ENCODE data around the gene RNF220.

Gene RNF220

DNA sequence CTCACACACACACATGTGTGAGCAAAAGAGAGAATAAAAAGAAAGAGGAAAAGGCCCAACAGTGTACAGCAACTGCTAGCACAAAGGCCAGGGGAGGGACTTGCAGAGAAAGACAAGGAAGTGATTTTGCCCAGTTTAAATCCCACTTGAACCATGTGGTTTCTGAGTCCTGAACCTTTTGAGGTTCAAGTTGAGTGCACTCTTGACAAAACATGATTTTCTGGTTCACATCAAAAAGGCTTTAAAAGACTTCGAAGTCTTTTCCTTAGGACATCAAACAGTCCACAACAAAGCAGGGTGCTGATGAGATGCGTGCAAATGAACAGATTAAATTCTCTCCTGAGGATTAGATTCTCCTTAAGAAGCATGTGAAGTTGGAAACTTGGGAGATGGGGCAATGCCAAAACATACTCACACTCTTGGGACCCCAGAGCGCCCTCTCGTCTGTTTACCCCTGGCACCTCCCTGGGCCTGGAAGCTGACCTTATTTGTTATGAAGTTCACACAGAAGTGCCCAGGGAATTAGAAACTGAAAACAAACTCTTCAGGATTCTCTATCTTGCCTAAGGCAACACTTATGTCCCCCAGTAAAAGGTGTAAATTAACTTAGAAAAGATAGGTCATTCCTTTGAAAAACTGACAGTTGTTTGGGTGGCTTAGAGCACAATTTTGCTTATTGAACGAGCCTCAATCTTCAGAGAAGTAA lies 31.5 kb downstream of the RNF220 start:
- DNase-seq (ENCODE audit: low read depth): no peak

DNA sequence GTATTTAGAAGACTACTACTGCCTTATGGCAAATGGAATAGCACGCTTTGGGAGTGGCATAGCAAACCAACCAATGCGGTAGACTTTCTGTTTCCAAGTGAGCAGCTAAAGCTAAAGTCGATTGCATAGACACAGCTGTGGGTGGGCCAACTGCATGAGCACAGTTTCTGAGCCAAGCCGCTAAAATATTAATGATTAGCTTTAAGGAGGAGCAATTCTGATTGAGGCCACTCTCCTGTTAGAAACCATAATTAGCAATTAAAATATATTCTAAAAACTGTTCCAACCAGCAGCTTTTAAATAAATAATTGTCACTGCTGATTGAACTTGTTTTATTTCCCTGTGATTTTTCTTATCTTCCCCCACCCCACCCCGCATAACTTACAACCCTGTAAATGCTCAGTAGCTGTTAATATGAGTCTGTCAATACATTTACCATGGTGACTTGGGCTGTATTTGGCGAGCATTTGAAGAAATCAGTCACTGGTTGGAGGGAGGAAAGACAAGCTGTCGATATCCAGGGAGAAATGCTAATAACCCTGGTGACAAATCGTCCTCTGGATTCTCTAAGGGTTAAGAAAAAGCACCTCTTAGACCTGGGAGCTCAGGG lies 32.2 kb downstream of the RNF220 start:
- no peak for DNase-seq (ENCODE audit: low read depth)

DNA sequence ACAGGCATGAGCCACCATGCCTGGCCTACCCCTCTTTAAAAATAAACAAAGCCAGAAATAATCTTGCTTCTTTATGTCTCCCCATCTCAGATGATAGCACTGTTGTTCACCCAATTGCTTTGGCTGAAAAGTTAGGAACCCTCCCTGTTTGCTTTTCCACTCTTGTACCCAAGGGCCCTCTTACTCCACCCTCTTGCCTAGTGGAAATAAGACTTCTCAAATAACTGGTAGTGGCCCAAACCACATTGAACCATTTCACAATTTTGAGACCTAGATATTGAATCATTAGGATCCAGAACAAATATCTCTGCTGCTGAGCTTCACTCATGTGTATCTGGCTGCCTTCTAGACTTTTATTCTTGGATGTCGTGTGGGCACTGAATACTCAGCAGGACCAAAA lies 37.7 kb downstream of the RNF220 start:
- DNase-seq (ENCODE audit: low read depth): no peak

DNA sequence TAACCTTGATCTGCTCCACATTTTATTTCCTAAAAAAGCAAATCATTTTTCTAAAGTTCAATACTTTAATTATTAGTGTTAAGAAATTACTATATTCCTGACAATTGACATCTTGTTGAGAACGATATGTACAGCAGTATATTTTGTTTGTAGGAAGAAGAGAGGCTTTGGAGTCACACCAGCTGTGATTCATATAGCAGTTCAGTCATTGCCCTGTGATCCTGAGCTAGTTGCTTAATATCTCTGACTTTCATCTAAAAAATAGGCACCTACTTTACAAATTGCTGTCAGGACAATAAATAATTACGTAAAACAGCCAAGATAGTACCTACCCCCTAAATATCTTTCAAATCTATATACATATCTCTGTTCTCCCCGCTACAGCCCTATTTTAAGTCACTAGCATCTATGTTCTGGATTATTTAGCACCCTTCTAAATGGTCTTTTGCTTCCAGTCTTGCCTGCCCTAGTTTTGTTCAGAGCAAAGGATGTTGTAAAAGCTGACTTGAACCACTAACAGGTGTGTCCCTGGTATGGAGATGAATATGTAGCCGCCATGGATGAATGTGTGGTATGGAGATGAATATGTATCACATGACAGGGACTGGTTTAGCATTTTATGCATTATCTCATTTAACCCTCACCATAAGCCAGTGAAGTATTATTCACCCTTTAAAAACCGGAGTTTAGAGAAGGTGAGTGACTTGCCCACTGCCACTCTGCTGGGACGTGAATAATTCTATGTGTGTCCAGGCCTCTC lies 42.2 kb downstream of the RNF220 start:
- no peak for DNase-seq (ENCODE audit: low read depth)

DNA sequence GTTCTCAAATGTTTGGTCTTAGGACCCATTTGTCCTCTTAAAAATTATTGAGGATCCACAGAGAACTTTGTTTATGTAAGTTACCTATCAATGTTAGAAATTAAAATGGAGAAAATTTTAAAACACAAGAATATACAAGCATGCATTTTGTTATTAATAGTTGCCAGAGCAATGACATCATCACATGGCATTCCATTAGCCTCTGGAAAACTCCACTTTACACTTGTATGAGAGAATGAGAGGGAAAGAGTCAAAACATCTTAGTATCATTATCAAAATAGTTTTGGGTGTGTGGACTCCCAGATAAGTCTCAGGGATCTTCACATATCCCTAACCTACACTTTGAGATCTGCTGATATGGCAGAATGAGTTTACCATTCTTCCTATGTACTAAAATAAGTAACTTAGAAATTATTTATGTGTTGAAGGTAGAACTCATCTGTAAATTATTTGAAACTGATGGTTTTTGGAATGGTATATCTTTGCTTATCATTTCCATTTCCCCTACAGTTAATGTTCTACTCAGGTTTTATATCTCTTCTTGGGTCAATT lies 48.8 kb downstream of the RNF220 start:
- no peak for DNase-seq (ENCODE audit: low read depth)

DNA sequence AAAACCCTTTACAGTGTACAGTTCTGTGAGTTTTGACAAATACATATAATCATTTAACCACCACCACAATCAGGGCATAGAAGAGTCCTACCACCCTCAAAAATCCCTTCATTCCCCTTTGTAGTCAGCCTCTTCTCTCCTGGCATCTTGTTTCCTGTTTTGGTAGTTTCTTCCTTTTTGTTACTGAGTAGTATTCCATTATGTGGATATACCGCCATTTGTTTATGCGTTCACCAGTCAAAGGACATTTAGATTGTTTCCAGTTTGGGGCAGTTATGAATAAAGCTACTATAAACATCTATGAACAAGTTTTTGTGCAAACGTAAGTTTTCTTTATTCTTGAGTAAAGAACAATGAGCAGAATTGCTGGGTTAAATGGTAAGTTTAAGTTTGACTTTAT lies 49.6 kb downstream of the RNF220 start:
- DNase-seq (ENCODE audit: low read depth): no peak

DNA sequence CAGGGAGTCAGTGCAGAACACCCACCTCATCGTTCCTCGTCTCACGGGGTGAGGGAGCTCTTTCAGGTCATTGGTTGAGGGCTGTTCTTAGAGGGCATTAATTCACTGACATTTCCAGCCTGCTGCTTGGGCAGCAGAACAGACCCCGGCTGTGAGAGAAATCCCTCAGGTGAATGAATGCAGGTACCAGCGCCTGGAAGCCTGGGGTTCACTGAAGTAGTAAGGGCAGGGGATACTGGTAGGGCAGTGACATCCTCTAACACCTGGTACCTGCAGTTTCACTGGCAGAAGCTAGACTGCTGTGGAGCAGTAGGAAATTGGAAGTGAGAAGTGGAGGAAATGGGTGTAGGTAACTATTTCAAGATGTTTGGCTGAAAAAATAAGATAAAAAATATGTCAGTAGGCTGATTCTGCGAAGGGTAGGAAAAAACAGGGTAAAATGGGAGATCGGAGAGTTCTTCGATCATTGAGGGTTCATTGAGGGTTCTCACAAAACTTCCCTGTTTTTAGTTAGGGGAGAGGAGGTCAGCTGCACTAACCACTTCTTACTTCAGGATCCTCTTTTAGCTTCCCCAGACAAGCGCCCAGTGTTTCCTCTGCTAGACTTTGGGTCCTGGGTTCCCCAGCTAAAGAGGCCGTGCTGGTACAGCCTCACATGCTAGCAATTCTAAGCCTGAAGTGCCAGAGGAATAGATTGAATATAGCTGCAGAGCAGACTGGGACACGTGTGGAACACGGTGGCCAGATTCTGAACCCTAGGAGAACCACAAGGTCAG lies 55.2 kb downstream of the RNF220 start:
- DNase-seq (ENCODE audit: low read depth): no peak

DNA sequence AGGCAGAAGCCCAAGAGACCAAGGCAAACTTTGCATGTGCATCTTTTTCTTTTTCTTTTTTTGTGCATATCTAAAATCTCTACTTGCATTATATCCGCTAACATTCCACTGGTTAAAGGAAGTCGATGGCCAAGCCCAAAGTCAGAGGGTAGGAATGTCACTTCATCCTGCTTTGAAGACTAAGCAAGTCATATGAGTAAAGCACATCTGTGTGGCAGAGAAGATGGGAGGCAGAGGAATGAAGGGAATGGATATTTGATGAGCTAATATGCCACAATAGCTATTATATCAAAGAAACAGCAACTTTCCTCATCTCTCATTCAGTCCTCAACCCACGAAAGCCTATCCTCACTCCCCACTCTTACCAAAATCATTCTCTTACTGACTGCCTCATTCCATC lies 59.3 kb downstream of the RNF220 start:
- DNase-seq (ENCODE audit: low read depth): no peak

DNA sequence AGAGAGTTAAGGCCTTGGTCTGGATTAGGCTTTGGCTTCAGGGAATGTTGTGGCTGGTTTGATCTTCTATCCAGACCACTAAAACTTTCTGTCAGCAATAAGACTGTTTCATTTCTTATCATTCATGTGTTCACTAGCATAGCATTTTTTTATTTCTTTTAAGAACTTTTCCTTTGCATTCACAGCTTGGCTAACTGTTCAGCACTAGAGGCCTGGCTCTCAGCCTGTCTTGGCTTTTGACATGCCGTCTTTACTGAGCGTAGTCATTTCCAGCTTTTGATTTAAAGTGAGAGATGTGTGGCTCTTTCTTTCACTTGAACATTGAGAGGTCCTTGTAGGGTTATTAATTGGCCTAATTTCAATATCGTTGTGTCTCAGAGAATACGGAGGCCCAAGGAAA lies 62.5 kb downstream of the RNF220 start:
- no peak for DNase-seq (ENCODE audit: low read depth)

DNA sequence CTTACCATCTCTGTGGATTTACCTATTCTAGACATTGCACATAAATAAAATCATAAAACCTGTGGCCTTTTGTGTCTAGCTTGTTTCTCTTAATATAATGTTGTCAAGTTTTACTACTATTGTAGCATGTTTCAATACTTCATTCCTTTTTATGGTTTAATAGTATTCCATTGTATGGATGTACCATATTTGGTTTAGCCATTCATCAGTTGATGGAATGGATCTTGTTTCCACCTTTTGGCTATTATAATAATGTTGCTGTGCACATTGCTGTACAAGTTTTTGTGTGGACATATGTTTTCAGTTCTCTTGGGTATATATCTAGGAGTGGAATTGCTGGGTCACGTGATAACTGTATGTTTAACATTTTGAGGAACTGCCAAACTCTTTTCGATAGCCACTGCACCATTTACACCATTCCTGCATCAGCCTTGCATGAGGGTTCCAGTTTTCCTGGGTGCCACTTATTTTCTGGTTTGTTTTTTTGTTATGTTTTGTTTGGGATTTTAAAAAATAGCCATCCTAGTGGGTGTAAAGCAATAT lies 66.9 kb downstream of the RNF220 start:
- no peak for DNase-seq (ENCODE audit: low read depth)

DNA sequence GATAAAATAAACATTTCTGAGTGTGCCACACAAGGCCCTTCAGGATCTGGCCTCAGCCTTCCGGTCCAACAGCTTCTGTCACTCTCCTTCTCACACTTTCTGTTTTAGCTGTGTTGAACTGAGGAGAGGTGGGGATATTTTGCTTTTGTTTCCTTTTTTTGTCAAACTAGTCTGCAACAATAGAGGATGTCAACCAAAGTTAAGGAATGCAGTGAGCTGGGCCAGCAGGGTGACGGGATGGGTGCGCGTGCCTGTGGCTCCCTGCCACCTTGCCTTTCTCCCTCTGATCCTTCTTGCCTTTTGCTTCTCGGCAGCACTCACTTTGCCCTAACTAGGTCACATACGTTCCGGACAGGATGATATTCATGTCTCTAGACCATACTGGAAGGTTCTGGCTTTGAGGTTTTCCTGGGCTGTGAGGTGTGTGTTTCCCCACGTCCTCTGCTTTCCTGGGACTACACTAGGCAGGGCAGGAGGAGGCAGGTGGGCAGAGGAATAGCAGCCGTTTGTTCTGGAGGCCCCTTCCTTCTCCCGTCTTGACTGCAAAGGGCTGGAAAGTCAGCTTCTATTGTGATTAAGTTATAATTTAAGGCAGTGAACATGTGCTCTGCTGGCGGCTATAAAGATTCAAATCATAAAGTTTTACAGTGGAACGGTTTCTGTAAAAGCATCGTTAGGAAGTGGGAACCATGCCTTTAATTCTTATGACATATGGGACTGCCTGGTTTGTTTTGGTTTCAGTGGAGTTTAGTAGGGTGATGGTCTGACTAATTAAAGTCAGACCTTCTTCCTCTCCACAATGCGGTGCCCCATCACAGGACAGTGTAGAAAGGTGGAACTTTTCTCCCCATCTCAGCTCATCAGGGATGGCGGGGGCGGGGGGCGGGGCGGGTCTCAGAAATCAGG lies 67.8 kb downstream of the RNF220 start:
- DNase-seq (ENCODE audit: low read depth): no peak

DNA sequence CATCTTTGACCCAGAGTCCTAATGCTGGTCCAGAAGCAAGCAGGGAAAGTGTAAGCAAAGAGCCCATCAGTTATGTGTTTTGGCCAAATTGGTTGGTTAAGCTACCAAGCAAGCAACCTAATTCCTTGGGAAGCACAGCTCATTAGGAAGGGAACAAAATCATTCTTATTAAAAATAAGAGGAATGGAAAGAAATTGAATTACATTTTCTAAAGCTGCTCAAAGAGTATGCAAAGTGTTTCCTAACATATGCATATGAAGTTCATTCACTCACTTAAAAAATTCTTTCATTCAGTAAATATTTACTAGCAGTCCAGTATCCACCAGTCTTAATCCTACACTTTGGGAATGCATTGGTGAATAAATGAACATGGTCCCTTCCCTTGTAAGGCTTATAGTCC lies 71.8 kb downstream of the RNF220 start:
- no peak for DNase-seq (ENCODE audit: low read depth)

DNA sequence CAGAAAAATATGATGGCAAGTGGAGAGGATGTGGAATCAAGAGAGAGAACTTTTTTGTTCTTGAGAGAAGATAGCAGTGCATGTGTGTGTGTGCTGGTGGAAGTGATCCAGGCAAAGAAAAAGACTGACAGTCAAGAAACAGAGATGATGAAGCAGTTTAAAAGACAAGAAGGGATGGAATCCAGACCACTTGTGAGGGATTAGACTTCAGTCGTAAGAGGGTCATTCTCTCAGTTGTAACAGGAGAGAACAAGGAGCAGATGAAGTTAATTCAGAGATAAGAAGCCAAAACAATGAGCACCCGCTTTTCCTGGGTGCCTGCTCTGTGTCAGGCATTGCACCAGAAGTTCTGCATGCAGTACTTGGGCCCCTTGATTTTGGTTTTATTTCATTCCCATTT lies 76.6 kb downstream of the RNF220 start:
- DNase-seq (ENCODE audit: low read depth): no peak

DNA sequence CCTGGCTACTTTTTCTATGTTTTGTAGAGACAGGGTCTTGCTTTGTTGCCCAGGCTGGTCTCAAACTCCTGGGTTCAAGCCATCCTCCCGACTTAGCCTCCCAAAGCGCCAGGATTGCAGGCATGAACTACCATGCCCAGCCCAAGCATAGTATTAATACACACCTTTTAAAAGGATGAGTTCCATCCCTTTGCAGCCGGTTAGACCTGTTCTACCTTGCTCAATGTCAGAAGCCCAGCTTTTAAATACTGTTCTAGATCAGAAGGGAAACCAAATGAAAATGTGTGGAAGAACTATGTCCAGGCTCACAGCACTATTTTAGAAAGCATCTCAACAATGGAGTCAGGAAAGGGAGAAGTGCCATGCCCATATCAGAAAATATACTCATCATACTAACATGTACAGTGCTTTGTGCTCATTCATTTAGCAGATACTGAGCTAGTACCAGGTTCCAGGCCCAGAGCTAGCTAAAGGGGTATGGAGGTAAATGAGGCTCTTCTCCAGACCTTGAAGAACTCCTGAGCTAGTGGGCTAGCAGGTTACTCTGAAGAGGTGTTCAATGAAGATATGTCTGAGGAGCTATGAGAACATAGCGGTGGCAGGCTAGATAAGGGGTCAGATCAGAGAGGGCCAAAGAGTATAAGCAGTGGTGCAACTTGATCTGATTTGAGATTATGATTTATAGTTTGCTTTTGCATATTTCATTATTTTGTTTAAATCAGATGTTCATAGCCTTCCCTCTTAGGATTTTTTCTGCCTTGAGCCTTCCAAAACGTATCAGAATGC lies 78.2 kb downstream of the RNF220 start:
- DNase-seq (ENCODE audit: low read depth): no peak

DNA sequence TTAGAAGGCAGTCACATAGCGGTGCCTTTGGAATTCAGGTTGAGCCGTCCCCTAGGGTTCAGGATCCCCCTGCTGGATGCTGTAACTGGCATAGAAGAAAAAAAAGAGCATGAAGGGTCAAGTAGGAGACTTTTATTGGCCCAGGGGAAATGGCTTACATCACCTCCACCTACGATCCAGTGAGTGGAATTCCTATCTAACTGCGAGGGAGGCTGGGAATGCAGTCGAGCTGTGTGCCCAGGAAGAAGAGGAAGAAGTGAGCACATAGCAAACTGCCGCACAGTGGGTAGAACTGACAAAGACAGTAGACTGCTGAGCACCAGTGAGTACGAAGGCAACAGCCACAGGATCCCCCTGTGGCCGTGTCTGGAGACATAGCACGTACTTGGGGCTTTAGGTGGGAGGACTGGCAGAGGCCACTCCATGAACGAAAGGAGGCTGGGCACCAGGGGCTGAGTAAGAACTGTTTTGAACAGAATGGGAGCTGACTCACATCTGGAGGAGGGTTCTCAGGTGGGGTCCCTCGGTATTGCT lies 79.2 kb downstream of the RNF220 start:
- no peak for DNase-seq (ENCODE audit: low read depth)

DNA sequence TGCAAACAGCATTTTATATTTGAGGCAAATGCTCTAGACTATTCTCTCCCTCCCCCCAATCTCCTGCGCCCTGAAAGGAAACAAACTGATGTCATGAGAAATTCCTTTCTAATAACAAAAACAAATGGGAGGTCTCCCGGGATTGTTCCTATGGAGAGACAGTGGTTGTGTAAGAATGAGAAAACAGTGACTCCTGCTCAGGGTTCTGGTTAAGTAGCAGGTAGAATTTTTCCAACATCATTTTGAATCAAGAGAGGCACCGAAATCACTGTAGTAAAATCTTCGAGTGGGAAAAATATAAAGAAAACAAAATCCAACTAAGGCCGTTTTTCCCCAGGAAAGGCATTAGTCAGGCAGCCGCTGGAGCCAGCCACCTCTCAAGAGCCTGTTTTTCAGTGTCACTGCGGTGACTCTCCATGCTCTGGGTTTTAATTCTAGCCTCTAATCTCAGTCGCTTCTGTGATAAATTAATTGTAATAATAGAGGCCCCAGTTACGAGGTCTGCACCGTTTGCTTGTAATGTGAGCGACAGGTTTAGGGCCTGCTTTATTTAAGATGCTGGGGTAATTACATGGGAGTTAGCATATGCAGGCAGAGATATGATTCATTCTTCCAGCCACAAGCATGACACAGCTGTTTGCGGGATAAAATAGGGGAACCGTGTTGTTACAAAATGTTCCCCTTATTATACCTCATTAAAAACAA lies 80.3 kb downstream of the RNF220 start:
- DNase-seq (ENCODE audit: low read depth): no peak

DNA sequence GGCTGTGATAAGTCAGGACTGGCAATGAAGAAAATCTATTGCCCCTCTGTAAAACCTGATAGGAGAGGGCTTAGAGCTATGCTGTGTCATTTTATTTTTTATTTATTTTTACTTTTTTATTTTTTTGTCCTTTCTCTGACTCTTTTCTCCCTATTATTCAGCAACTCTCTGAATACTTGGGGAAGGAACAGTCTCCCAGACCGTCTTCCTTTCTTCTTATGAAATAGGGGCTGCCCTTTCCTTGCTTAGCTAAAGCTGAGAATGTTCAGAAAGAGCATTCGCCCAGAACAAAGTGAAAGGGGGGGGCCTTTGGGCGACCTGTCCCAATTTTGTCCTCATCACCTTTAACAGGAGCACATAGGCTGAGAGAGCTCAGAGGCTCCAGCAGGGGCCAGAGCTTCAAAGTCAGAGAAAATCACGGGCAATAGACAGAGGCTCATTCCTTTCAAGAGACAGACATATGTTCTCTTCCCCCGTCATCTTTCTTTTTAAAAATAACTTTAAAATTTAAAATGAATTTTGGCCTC lies 80.9 kb downstream of the RNF220 start:
- no peak for DNase-seq (ENCODE audit: low read depth)

DNA sequence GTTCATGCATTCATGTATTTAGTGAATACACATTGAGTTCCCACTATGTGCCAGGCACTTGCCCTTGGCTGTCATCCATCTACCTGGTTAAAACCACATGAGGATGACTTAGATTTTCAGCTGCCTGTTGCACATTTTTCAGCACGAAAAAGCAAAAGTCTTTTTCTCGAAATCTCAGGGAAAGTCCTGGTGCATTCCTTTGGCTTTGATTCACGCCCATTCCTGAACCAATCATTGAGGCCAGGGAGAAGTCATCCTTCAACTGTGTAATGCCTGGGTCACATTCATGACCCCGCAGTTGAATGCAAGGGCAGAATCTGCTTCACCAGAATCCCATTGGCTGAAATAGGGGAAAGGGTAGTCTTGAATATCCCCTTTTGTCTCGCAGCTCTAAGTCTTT lies 84.4 kb downstream of the RNF220 start:
- no peak for DNase-seq (ENCODE audit: low read depth)

All from stimulated activated CD4-positive, alpha-beta T cell treated with anti-CD3 and anti-CD28 coated beads, Interleukin-2, amount 100 ng/mL, for 4 hours (primary cell).